ENCODE measurements around the gene DNAJC4.
"Not testable (repeated sequence)": the region's sequence is repeated elsewhere in the genome, so short reads cannot be mapped to it uniquely, and the experiment has no call there.

DNAJC4 gene

DNA sequence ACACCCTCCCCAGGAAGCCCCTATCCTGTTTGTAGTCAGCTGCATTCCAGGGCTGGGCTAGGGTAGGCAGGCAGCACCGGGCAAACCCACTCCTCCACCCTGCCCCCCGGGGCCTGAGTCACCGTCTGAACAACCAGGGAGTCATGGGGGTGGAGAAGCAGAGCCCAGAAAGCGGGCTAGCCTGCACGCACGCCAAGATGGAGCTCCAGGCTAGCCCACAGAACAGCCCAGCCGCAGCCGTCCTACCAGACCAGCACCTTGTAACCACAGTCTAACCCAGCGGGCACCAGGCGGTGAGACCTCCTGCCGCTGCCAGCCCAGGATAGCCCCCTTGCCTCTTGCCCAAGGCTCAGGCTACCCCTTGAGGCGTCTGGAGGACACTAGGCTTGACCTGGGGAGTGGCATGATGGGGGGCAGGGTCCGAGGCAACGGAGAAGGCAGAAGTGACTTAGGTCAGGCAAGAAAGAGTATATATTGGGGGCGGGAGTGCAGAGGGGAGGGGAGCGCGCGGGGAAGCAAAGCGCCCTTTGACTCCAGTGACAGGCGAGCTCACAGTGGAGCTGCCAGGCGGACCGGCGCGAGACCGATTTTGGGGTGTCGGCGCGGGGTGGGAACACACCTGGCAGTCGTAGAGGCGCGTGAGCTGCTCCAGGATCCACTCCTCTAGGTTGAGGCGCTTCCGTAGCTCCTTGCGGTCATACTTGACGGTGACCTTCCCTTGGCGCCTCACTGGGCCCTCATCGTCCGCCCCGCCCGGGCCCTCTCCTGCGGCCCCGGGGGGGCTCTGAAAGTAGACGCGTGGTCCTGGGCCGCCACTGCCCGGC is 15.7 kb downstream of the DNAJC4 start:
- DNase-seq (ENCODE audit: low spot score): peak; percentile 83

- DNase-seq (ENCODE audit: low spot score): not testable (repeated sequence)
These were observed 16.2 kb downstream of the DNAJC4 start for GRCh38 chr11:64246621-64246870.

DNA sequence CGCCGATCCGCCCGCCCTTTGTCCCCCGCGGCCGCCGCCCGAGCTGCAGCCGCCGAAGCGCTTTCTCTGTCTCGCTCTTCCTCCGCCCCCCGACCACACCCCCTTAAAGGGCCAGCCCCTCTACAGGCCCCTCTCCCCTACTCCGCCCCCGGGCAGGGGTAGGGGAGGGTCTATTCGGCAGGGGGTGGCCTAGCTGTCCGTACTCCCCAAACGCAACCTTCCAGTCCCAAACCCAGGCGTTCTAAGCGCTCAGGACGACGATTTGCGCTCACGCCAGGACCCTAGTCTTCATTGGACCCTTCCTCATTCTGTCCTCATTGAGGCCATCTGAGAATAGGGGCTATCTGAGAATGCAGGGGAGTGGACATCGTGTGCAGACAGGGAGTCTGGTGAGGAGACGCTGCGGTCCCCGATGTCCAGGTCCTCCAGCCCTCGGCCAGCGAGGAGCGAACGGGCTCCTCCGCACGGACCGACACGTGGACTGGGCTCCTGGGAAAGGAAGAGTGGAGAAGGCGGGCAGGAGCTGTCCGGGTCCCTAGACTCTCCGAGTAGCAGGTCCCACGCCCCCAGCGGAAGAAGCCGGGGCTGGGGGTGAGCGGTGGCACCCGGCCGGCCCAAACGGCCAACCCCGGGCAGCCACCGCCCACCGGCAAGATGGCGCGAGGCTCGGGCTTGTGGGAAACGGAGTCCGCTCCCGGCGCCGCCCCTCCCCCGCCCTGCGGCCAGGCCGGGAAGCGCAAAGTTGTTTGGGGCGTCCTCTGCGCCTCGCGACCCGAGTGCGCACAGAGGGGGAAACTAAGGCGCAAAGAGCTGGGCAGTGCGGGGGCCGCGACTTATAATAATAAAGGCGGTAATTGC is 16.8 kb downstream of the DNAJC4 start, which contains the start of gene PPP1R14B:
Gene PPP1R14B (minus strand): TSS at position 73 of the 858 bp plus-strand sequence. CDS start 270 bp downstream, outside the sequence.
- peak; percentile 92 for DNase-seq (ENCODE audit: low spot score)

DNA sequence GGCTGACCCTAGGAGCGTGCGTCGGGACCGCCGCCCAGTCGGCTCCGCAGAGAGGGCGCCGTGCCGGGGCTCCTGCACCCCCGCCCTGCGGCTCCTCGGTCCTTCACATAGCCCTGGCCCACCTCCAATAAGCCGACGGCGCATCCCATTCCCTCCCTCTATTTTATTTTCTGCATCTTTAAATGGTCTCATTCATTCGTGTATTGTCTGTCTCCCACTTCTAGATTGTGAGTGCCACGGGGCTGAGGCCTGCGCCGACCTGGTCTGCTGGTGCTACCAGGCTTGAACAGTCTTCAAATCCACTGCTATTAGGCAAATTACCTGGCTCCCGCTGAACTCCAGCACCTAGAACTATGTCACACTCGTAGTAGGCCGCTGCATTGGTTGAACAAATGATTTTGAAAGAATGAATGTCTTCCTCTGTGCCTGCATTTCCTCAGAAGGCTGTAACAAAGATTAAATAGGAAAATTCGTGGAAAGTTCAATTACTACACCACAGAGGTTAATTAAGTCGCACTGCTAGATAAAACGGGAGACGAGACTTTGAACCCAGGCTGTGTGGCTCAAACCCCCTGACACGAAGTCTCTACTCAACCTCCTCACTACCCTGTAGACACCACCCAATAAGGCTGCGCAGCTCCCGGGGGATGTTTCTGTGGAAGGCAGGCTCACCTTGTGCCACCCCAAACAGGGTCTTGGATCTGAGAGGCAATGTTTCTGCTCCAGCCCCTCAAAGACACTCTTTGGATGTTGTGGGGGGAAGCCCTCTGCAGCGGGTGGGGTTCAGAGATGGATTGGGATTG is 17.6 kb downstream of the DNAJC4 start:
- no peak for DNase-seq (ENCODE audit: low spot score)

DNA sequence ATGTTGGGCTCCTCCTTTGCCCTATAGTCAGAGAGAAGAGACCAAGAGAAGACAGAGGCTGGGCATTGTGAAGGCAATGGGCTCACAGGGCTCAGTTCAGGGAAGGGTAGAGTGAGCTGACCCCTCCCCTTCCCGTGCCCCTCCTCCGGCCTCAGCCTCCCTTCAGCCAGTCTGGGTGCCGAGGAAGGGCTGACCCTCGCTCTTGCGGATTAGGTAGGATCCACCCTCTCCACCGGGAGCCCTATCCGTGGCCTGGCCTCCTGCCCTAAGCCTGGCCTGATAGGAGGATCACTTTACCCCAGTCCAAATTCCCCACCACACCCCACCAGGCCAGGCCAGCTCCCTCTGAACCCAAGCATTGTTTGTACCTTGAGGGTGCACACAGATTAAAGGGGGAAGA is 18.2 kb downstream of the DNAJC4 start:
- DNase-seq (ENCODE audit: low spot score): no peak

DNA sequence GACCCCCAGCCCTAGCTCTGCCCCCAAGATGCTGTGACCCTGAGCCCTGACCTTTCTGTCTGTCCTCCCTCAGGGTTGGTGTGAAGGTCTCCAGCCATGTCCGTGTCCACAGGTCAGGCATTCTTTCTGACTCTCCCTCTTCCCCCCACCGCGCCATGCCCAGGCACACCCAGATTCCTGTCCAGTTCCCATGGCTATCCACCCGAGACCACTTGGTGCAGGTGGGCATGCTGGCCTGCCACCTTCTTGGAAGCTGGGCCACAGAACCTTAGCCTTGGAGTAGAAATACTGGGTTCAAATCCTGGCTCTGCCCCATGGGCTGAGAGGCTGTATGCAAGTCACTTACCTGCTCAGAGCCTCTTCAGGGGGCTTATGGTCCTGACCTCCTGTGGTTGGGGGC is 18.7 kb downstream of the DNAJC4 start:
- no peak for DNase-seq (ENCODE audit: low spot score)

DNA sequence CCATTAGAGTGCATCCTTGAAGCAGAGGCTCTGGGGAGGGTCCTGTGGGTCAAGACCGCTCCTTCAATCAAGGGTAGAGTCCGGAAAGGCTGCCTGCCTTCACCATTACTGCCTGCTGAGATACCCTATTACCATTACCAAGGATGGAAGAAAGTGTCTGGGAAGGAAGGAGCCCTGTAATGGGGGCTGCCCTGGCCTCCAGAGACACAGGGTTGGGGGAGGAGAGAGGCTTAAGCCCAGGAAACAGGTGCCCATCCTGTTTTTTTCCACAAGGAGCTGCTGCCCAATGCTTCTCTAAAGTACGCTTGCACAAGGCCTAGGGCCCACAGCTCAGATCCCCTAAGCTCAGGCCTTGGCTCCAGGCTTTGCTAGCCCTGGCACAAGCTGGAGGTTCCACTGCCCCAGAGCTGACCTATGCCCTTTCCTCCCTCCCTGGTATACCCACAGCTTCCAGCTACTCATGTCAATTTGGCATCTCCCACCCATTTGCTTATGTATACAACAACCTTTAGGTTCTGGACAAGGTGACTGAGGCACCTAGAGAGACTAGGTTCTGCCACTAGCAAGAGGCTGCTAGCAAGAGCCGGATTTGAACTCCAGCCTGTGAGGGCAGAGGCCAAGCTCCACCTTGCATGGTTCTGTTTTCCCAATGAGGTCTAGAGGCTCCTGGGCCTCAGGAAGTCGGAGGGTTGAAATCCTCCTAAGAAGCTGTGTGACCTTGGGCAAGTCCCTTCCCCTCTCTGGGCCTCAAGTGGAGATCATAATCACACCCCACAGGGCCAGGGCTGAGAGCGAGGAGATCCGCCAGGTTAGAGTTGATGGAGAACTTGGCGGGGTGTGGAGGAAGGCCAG is 19.4 kb downstream of the DNAJC4 start:
- no peak for DNase-seq (ENCODE audit: low spot score)

DNA sequence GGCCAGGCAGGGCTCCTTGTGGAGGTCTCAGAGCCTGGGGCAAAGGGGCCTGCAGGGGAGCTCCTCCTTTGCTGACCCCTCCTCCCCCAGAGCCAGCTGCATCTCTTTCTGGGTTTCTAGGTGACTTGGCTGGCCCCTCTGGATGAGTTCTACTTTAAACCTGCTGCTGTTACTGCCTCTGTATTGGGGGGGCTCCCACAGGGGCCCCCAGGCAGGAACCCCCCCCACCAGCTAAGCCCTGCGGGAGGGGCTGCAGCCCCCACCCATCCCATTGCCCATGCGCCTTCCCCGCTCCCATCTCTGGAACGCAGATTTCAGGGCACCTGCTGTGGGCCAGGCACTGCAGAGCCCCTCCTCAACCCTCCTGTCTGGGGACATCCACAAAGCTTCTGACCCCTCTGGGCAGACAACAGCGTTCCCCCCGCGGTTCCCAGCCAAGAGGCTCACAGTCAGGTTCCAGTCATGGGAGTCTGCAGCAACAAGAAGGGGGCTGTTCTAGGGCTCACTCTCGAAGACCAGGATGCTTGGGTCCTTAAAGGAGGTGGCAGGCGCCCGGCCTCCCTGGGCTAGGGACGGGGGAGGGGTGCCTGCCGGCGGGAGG is 20.2 kb downstream of the DNAJC4 start:
- DNase-seq (ENCODE audit: low spot score): no peak

DNA sequence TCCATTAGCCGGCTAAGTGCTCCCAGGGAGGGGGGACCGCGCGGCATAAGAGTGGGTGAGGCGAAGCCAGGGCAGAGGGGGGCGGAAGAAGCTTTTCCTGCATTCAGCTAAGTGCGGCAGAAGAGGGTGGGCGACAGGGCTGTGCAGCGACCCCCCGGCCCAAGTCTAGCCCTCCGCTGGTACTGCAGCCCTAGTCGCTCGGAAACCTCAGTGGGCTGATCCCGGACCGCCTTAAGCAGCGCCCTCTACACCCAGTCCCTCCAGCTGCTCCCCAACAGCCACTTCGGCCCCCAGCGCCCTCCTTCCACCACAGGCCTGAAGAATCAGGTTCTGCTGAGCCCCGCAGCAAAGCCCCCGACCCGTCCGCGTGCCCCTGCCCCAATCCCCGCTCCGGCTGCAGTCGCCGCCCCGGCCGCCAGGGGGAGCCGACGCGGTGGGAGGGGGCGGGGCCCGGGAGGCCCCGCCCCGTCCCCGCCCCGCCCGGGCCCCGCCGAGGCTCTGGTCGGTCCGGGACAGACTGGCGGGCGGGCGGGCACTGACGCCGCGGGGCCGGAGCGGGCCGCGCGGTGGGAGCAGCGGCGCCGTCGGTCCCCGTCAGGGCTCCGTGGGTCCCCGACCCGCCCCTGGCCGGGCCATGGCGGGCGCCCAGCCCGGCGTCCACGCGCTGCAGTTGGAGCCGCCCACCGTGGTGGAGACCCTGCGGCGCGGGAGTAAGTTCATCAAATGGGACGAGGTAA is 20.8 kb downstream of the DNAJC4 start, which contains the start of gene PLCB3:
Gene PLCB3 (plus strand): TSS at position 515 of the 737 bp plus-strand sequence. CDS start 120 bp downstream, at position 635.
- DNase-seq (ENCODE audit: low spot score): peak; percentile 92

DNA sequence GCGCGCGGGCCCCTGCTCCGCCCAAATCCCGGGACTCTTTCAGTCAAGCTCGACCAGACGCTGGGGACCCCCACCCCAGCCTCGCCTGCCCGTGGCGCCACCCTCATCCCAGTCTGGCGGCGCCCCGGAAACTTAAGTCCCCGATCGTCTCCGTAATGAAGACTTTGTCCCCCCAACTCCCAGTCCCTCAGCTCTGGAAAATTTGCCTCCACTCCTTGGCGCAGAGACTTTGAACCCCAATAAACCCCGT is 21.3 kb downstream of the DNAJC4 start:
- no peak for DNase-seq (ENCODE audit: low spot score)

GRCh38 chr11:64252003-64252872 is 21.9 kb downstream of the DNAJC4 start:
- DNase-seq (ENCODE audit: low spot score): peak; percentile 79

DNA sequence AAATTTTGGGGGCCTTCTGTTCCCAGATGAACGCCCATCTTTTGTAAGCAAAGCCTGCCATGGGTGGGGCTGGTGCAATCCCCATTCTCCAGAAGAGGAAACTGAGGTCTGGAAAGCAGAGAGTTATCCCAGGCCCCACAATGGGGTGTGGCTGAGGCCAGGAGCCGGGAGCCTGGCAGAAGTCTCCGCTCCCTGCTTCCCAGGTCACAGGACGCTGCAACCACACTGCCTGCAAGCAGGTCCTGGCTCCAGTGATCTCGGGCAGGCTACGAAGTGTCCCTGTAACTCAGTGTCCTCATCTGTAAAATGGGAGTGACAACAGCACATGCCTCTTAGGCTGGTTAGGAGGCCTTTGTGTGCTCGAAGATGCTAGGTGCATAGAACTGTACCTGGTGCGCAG is 22.7 kb downstream of the DNAJC4 start:
- no peak for DNase-seq (ENCODE audit: low spot score)

GRCh38 chr11:64253481-64253880 is 23.1 kb downstream of the DNAJC4 start:
- no peak for DNase-seq (ENCODE audit: low spot score)

DNA sequence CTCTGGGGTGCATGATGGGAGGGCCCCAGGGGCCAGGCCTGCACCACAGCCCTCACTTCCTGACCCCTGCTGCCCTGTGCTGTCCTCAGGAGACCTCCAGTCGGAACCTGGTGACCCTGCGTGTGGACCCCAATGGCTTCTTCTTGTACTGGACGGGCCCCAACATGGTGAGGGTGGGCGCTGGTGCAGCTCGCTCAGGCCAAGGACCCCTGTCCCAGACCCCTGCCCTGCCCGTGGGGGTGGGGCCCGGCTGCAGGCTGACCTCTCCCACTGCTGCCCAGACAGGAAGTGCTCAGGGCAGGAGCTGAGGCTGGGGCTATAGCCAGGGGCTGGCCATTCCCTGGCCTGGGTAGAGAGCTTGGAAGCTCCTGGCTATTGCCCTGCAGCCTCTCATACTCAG is 24.0 kb downstream of the DNAJC4 start:
- DNase-seq (ENCODE audit: low spot score): no peak

GRCh38 chr11:64255135-64256128 is 25.1 kb downstream of the DNAJC4 start:
- DNase-seq (ENCODE audit: low spot score): no peak

DNA sequence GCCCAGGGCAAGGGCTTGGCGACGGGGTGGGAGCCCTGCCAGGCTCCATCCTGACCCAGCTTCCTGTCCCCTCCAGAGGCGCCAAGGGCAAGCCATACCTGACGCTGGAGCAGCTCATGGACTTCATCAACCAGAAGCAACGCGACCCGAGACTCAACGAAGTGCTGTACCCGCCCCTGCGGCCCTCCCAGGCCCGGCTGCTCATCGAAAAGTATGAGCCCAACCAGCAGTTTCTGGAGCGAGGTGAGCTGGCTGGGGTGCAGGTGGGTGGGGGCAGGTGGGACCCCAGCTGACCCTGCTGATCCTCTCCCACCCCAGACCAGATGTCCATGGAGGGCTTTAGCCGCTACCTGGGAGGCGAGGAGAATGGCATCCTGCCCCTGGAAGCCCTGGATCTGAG is 26.0 kb downstream of the DNAJC4 start:
- no peak for DNase-seq (ENCODE audit: low spot score)

DNA sequence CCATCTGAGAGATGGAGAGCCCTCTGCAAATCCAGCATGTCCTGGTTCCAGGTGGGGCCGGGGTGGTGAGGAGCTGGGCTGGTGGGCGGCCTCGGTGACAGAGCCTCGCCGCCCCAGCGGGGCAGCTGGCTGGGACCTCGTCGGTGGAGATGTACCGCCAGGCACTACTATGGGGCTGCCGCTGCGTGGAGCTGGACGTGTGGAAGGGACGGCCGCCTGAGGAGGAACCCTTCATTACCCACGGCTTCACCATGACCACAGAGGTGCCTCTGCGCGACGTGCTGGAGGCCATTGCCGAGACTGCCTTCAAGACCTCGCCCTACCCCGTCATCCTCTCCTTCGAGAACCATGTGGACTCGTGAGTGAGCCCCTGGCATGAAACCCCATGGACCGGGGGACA is 28.0 kb downstream of the DNAJC4 start:
- DNase-seq (ENCODE audit: low spot score): no peak

GRCh38 chr11:64258946-64259532 is 28.7 kb downstream of the DNAJC4 start:
- DNase-seq (ENCODE audit: low spot score): no peak
